ENCODE results near the gene PRMT9. TPM values are rescaled to one million over a fixed set of nuclear protein-coding genes. Genes with fewer than 3 reads are reported as not detected.

The PRMT9 gene
- polyA plus RNA-seq, 3 donors, result 23.1 to 30.3 (median 28.8) TPM

GRCh38 chr4:147591106-147591505, 92.9 kb downstream of the PRMT9 start:
- DNase-seq (ENCODE audit: extremely low read depth in 1 of 11, low read depth in 9 of 11, low spot score in 4 of 11), result no peak

GRCh38 chr4:147590249-147590920, 93.6 kb downstream of the PRMT9 start:
- DNase-seq (ENCODE audit: extremely low read depth in 1 of 11, low read depth in 9 of 11, low spot score in 4 of 11), result peak; percentile 48 to 87 (median 77)

GRCh38 chr4:147589586-147589985, 94.4 kb downstream of the PRMT9 start:
- DNase-seq (ENCODE audit: extremely low read depth in 1 of 11, low read depth in 9 of 11, low spot score in 4 of 11), result no peak

Other genes with a start within 250 kb of the PRMT9 start
- 10 to 100 TPM; 67.9 to 97.2 (median 88.1) TPM for gene EDNRA, start 203.1 kb downstream of the PRMT9 start, polyA plus RNA-seq (ENCODE audit: insufficient read length in 3 of 3)
- gene TMEM184C, start 66.8 kb downstream of the PRMT9 start, polyA plus RNA-seq (ENCODE audit: insufficient read length in 3 of 3), result 10 to 100 TPM; 48.8 to 54.3 (median 50.5) TPM
- gene ARHGAP10, start 47.9 kb upstream of the PRMT9 start, polyA plus RNA-seq (ENCODE audit: insufficient read length in 3 of 3), result 10 to 100 TPM; 19.7 to 20.7 (median 20.6) TPM